ENCODE data around the gene SNX3.

SNX3 gene

DNA sequence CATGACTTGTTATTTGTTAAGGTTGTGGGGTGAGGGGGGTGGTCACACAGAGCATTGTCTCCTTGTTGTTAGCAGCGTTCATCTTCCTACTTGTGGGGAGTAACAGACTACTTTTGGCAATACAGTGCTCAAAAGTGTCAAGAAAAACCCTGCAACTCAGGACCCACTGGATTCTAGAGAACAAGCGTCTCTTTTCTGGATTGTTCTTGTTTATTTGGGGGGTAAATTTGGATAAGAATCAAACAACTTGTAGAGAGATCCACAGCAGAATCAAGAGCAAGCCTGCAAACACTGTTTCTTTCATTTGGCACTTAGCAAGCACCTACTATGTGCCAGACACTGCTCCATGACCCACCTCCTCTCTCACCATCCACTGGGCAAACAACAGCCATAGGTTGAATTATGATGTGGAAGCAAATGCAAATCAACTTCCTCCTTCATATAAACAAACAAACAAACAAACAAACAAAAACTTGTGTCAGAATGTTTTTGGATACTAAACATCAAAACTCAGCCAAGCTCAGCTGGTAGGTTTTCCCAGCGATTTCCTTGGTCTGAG is 99.0 kb downstream of the SNX3 start:
- no peak overlapping the region for H3K4me3 ChIP-seq (ENCODE audit: control insufficient read depth, low read depth, low read length)
- DNase-seq (ENCODE audit: low read depth), result no peak
- TF ChIP-seq, protein P1, sequence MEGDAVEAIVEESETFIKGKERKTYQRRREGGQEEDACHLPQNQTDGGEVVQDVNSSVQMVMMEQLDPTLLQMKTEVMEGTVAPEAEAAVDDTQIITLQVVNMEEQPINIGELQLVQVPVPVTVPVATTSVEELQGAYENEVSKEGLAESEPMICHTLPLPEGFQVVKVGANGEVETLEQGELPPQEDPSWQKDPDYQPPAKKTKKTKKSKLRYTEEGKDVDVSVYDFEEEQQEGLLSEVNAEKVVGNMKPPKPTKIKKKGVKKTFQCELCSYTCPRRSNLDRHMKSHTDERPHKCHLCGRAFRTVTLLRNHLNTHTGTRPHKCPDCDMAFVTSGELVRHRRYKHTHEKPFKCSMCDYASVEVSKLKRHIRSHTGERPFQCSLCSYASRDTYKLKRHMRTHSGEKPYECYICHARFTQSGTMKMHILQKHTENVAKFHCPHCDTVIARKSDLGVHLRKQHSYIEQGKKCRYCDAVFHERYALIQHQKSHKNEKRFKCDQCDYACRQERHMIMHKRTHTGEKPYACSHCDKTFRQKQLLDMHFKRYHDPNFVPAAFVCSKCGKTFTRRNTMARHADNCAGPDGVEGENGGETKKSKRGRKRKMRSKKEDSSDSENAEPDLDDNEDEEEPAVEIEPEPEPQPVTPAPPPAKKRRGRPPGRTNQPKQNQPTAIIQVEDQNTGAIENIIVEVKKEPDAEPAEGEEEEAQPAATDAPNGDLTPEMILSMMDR (conservative IDR thresholded peaks at IDR 0.05; ENCODE audit: control insufficient read depth, insufficient read depth, low read depth, low read length), result no peak
